ENCODE data around the gene SNORC. TPM values are rescaled to one million over a fixed set of nuclear protein-coding genes. Genes with fewer than 3 reads are reported as not detected.

SNORC gene
- total and polyA plus RNA-seq, 10 of the 15 experiments (the other 5 are each of a cell fraction or from before 2014, with no cell fraction given): 0.04 to 0.74 (median 0.45) TPM; not detected in 4

- 59% methylated on average over 7 of the region's 7 CpGs for WGBS (ENCODE audit: insufficient coverage, insufficient replicate concordance, low lambda C conversion rate, missing lambda C conversion rate)
- Histone ChIP-seq H3K79me2 (ENCODE audit: control insufficient read depth, insufficient read depth, low read length) (no peaks in the 10 kb centered on the region), H3K27me3 (replicated peaks in 1 of 2; ENCODE audit: control insufficient read depth in 2 of 2, insufficient read depth in 2 of 2, low read length in 1 of 2) (no peaks in the 10 kb centered on the region; a peak in 1 of 4 replicates), H3K36me3 (ENCODE audit: control insufficient read depth in 2 of 2, insufficient read depth in 2 of 2, low read length in 1 of 2) (no peaks in the 10 kb centered on the region), H3K27ac (ENCODE audit: control insufficient read depth, insufficient read depth) (no peak overlapping the region), H3K9me3 (replicated peaks; ENCODE audit: control insufficient read depth, insufficient read depth, low read length) (no peaks in the 10 kb centered on the region), H2AFZ (ENCODE audit: control insufficient read depth, low read depth, low read length) (no peak overlapping the region), H3K4me3 (no peak overlapping the region), H3K4me2 (ENCODE audit: control insufficient read depth, insufficient read depth) (no peak overlapping the region), H4K20me1 (ENCODE audit: control insufficient read depth, insufficient read depth) (no peaks in the 10 kb centered on the region), H3K4me1 (ENCODE audit: control insufficient read depth, insufficient read depth, low read length) (no peaks in the 10 kb centered on the region), H3K9ac (ENCODE audit: control insufficient read depth, insufficient read depth, low read length) (no peak overlapping the region)
- no peak for DNase-seq (ENCODE audit: low read depth, low spot score)
- CTCF ChIA-PET: interaction anchor here (1.5 kb wide), 1 partner anchor 167 kb away, joined by 6 read pairs; no protein-coding TSS in a partner anchor
- POLR2A ChIA-PET: no interaction called here
- FAIRE-seq: no peak
- TF ChIP-seq ELK1 (IDR thresholded peaks at IDR 0.05; ENCODE audit: low read depth, low read length): no peak
- no peak for TF ChIP-seq RELA (IDR thresholded peaks at IDR 0.05; ENCODE audit: borderline replicate concordance, partially characterized antibody)
- no peak for TF ChIP-seq SP1 (IDR thresholded peaks at IDR 0.05; ENCODE audit: low read depth, low read length)
- no peak for TF ChIP-seq HDAC2 (IDR thresholded peaks at IDR 0.05)
- no peak for TF ChIP-seq SIN3A (IDR thresholded peaks at IDR 0.05; ENCODE audit: low read depth, low read length)
- TF ChIP-seq SPI1 (IDR thresholded peaks at IDR 0.05; ENCODE audit: borderline replicate concordance, insufficient read depth, low read depth, low read length): no peak
- no peak for TF ChIP-seq ZNF622 (IDR thresholded peaks at IDR 0.05)
- TF ChIP-seq POLR2AphosphoS5 (IDR thresholded peaks at IDR 0.05; ENCODE audit: low read length): no peak
- TF ChIP-seq ZSCAN29 (IDR thresholded peaks at IDR 0.05): no peak
- no peak for TF ChIP-seq MEF2A (IDR thresholded peaks at IDR 0.05; ENCODE audit: insufficient read depth, low read depth, low read length)
- TF ChIP-seq ETV6 (conservative IDR thresholded peaks at IDR 0.05 in 1 of 2, IDR thresholded peaks at IDR 0.05 in 1 of 2; ENCODE audit: borderline replicate concordance in 1 of 2, low read depth in 1 of 2): no peak
- no peak for TF ChIP-seq MYC (IDR thresholded peaks at IDR 0.05; ENCODE audit: insufficient read depth, insufficient read length, insufficient replicate concordance, low read length, severe bottlenecking)
- TF ChIP-seq BACH1 (IDR thresholded peaks at IDR 0.05; ENCODE audit: borderline replicate concordance): no peak
- no peak for TF ChIP-seq HCFC1 (IDR thresholded peaks at IDR 0.05; ENCODE audit: low read length)
- no peak for TF ChIP-seq POLR2A (IDR thresholded peaks at IDR 0.05; ENCODE audit: low read depth, low read length)
- no TSS peak for BruUV-seq (replicated peaks)
- RAD21 ChIA-PET (ENCODE audit: unreplicated experiment): no interaction called here
- intact Hi-C loops (cut with micrococcal nuclease; ENCODE audit: unreplicated experiment): no loop called here
- ATAC-seq: no peak
- SMC1A ChIA-PET (ENCODE audit: uncharacterized antibody, unreplicated experiment): interaction anchor here (0.8 kb wide), 1 partner anchor 158 kb away, joined by 3 read pairs; no protein-coding TSS in a partner anchor
- in situ Hi-C loops (cut with MboI): no loop called here
Observed at GRCh38 chr2:232886632-232887031, 16.6 kb downstream of the SNORC start.

All from GM12878 (cell line).